ENCODE measurements around the gene TEAD1.

- TF ChIP-seq, protein P1, sequence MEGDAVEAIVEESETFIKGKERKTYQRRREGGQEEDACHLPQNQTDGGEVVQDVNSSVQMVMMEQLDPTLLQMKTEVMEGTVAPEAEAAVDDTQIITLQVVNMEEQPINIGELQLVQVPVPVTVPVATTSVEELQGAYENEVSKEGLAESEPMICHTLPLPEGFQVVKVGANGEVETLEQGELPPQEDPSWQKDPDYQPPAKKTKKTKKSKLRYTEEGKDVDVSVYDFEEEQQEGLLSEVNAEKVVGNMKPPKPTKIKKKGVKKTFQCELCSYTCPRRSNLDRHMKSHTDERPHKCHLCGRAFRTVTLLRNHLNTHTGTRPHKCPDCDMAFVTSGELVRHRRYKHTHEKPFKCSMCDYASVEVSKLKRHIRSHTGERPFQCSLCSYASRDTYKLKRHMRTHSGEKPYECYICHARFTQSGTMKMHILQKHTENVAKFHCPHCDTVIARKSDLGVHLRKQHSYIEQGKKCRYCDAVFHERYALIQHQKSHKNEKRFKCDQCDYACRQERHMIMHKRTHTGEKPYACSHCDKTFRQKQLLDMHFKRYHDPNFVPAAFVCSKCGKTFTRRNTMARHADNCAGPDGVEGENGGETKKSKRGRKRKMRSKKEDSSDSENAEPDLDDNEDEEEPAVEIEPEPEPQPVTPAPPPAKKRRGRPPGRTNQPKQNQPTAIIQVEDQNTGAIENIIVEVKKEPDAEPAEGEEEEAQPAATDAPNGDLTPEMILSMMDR (IDR thresholded peaks at IDR 0.05 in 4 of 5, conservative IDR thresholded peaks at IDR 0.05 in 1 of 5), result no peak
- TF ChIP-seq POLR2A (IDR thresholded peaks at IDR 0.05), result peak in 1 of 2 donors; percentile 42
Measured at GRCh38 chr11:12777208-12777874, 103.1 kb downstream of the TEAD1 start.

All from gastrocnemius medialis (tissue), 4 donors.